GM21390 (cell line): ENCODE measurements around the gene TMC1.
A peak's percentile ranks its signal among the peaks of the same experiment; 100 is the strongest.
"Not testable (repeated sequence)": the region's sequence is repeated elsewhere in the genome, so short reads cannot be mapped to it uniquely, and the experiment has no call there.

Source experiments
- ATAC-seq: cut with Tn5 transposase; IDR thresholded peaks from one replicate; pipeline ENCODE4 v1.9.1; 2021; ENCODE audit not compliant: unreplicated experiment

TMC1 gene

DNA sequence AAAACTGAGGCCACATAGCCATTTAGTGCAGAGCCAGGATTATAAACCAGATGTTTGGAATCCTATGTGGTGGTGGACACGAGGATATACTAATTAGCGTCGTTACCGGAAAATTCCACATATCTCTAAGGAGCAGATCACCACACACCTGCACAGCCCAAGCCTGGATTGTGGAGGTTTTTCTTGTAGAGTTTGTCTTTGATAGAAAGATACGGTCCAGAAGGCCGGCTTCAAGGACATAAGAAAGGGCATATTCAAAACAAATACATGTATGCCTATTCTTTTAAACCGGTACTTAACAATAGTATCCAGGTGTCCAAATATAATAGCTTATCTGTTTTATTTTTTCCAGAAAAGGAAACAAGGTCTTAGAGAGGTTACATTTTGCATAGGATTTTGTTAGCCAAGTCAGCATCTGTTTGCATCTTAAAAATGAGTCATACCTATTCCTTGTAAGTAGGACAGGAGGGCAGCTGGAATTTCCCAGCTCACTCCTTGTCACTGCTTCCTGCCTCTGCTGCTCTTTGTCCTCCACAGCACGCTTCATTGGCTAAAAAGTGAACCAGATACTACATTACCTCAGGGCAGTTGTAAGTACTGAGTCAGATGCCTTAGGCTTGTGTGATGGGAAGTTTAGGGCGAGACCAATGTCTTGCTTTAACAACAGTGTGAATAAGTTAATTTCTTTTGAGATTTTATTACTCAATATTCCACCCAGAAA lies 3.6 kb downstream of the TMC1 start:
- ATAC-seq: peak; percentile 29

DNA sequence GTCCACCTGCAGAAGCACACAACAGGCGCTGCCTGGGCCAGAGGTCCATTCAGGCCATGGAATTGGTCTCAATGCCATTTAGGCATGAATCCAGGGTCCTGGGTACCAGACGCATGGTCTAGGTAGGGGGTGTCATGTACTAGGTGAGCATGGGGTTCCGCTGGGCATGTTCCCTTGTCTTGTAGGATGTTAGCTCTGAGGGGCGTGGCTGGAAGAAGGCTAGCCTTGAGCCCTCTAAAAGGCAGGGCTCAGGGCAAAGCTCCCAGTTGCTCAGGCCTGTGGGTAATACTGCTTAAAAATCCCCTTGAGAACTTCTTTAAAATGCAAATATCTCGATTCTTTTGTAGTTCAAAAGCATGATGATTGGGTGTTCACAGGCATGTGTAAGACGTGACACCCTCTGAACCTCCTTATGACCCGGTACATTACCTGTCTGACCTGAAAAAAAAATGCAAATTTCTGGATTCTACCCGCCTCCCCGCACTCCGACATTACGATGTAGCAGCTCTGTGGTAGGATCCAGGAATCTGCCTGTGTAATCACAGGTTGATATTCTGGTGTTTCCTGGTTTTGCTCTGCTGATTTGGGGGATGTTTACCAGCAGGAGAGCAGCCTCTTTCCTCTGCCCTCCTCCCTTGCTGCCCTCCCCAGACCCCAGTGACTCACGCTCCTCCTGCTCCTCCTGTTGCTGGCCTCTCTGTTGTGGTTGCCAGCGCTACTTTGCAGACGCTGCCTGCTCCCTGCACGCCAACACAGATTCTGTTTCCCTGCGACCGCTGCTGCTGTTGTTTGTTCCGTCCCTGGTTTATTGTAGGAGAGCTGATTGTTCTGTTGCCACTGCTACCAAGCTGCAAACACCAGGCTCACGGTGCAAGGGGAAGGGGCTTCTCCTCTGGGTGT lies 5.7 kb downstream of the TMC1 start:
- peak; percentile 84 for ATAC-seq

DNA sequence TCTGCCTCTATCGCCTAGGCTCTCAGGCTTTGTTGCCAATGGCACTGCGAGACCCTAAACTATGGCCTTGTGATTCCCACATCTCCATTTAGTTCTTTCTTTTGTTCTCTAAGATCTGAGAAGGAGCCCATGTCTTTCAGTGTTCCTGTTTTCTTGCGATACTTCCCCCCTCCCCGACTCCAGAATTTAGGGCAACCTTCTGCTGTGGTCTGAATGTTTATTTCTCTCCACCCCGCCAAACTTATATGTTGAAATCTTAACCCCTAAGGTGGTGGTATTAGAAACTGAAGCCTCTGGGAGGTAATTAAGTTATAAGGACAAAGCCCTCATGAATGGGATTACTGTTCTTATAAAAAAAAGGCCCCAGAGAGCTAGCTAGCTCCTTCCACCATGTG lies 6.4 kb downstream of the TMC1 start:
- no peak for ATAC-seq

DNA sequence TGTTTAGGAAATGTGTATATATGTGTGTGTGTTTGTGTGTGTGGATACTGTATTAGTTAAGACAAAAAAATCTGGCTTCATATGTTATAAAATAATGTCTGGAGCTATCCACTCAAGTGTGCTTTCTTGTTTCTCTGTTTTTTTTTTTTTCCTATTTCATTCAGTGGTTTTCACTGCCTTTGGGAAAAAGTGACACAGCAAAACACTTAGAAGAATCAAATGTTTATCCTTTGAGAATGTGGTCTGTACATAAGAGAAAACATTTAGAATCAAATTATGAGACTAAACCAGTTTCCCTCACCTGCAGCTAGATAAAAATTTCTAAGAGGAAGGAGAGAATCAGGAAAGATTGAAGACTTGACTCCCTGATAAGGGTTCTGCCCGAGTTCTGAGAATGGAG lies 8.1 kb downstream of the TMC1 start:
- no peak for ATAC-seq

DNA sequence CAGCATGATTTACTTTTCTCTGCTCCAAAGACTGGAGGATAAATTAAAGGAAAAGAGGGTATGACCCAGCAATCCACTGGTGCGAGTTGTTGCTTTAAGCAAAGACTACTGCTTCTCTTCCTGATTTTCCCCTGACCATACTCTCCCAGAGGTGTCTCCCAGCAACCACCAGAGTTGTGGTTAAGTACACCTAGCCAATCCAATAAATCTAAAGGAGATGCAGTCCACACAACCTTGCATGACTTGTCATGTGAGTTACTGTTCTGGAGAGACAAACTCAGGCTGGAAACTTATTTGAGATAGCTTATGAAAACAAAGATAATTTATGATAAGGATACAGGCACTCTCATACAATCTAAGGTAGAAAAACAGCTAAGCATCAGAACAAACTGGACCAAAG lies 11.9 kb downstream of the TMC1 start:
- no peak for ATAC-seq

DNA sequence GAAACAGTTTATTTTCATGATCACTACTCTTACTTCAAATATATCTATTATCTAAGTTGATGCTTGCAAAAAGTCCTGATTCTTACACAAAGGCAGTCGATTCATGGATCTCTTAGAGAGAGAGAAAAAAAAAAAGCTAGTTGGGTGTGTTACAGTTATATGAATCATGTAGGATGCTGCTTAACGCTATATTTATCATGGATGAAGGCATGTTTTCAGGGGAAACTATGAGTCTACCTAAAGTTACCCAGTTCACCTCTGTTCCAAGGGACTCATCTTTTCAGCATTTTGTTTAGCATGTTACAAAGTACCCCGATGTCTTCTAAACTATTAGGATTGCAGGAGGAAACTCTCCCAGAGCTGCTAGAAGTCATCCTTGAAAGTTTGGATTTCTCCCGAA lies 13.5 kb downstream of the TMC1 start:
- no peak for ATAC-seq

DNA sequence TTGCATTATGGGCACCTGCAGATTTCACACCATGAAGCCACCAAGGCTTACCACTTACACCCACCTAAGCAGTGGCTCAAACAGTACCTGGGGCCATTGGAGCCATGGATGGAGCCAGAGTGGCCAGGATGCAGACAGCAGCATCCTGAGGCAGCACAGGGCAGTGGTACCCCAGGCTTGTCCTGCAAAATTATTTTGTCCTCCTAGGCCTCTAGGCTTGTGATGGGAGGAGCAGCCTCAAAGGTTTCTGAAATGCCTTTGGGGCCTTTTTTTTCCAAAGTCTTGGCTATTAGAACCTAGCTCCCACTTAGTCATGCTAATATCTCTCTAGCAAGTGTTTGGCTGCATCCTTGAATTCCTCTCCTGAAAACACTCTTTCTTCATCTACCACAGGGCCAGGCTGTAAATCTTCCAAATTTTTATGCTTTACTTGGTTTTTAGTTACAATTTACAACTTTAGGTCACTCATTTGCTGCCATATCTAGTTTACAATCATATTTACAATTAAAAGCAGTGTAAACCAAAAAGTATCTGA lies 15.7 kb downstream of the TMC1 start:
- ATAC-seq: no peak

DNA sequence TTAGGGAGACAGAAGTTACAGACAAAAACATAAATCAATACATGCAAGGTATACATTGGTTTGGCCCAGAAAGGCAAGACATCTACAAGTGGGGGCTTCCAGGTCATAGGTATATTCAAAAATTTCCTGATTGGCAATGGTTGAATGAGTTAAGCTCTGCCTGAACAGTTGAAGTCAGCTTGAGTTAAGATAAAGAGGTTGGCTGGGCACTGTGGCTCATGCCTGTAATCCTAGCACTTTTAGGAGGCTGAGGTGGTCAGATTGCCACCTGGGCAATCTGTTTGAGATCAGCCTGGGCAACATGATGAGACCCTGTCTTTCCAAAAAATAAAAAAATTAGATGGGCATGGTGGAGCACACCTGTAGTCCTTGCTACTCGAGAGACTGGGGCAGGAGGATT lies 16.3 kb downstream of the TMC1 start:
- no peak for ATAC-seq

DNA sequence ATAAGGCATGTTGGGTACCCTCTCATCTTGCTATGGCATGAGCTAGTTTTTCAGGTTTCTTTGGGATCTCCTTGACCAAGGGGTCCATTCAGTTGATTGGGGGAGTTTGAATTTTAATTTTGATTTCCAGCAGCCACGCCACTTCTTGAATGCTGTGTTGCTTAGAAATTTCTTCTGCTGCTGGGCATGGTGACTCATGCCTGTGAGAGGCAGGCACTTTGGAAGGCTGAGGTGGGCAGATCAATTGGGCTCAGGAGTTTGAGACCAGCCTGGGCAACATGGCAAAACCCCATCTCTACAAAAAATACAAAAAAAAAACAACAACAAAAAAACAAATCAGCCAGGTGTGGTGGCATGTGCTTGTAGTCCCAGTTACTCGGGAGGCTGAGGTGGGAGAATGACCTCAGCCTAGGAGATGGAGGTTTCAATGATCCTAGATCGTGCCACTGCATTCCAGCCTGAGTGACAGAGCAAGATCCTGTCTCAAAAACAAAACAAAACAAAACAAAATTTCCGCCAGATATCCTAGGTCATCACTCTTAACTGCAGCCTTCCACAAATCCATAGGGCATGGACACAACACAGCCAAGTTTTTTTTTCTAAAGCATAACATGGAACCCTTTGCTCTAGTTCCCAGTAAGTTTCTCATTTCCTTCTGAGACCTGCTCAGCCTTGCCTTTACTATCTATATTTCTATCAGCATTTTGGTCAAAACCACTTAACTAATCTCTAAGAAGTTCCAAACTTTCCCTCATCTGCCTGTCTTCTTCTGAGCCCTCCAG lies 17.7 kb downstream of the TMC1 start:
- no peak for ATAC-seq

DNA sequence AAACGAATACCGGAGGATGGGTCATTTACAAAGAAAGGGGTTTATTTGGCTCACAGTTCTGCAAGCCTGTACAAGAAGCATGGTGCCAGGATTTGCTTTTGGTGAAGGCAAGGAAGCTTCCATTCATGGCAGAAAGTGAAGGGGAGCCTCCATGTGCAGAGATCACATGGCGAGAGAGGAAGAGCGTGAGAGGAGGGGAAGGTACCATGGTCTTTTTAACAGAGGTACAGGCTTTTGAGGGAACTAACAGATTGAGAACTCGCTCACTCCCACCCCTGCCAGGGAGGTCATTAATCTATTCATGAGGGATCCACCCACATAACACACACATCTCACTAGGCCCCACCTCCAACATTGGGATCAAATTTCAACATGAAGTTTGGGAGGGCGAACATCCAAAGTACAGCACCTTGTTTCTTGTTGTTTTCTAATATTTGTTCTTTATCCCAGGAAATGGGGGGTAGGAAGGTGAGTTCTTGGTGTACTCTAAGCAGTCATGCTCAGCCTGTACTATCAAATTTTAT lies 18.5 kb downstream of the TMC1 start:
- ATAC-seq: no peak

DNA sequence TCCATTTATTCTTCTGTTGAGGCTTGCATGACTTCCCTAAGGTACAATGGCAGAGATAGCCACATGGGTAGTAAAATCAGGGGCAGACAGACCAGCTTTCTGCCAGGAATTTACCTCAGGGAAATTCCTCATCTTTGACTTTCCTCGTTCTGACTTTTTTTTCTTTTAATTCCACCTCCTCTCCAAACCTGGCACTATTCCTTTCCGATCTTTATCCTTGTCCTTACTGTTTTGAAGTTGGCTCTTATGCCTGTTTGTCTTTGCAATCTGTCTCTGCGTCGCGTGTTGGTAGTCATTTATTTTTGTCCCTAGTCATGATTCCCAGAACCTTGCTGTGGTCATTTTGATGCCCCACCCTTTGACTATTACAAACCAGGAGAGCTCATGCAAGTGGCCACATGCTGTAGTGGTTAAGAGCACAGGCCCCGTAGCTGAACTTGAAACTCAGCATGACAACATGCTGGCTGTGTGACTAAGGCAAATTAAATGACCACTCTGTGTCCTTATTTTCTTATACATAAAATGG lies 19.0 kb downstream of the TMC1 start:
- no peak for ATAC-seq

DNA sequence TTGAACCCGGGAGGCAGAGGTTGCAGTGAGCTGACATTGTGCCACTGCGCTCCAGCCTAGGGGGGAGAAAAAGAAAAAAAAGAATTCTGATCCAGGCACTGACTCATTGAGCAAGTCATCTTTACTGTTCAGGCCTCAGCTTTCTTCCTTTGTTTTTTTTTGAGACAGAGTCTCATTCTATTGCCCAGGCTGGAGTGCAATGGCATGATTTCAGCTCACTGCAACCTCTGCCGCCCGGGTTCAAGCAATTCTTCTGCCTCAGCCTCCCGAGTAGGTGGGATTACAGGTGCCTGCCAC lies 21.1 kb downstream of the TMC1 start:
- not testable (repeated sequence) for ATAC-seq

DNA sequence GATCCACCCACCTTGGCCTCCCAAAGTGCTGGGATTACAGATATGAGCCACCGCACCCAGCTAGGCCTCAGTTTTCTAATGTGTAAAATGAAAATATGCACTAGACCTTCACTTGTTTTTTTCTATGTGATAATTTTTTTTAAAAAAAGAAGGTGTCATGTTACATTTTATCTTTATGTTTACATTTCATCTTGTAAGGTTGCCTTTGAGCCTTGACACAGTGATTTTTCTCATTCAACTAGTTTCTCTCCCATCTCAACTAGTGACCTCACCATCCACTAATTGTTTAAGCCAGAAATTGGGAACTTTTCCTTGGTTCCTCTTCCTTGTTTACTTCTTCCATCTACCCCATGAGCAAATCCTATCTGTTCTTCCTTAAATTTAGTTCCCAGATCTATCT lies 21.5 kb downstream of the TMC1 start:
- no peak for ATAC-seq

DNA sequence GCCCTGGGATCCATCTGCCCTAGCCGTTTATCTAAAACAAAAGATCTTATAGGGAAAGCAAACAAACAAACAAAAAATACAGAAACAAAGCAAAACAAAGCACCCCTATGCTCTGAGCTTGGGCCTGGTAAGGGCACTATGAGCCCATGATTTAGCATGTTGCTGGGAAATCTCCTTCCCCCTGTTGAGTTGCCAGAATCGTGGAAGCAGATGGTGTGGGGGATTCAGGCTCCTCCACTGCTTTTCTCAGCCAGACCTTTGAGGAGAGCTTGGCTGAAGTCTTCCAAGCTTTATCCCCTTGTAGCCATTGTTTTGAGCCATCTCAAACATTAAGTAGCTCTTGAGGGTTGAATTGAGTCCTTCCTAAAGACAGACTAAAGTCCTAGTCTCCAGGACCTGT lies 29.9 kb downstream of the TMC1 start:
- no peak for ATAC-seq

DNA sequence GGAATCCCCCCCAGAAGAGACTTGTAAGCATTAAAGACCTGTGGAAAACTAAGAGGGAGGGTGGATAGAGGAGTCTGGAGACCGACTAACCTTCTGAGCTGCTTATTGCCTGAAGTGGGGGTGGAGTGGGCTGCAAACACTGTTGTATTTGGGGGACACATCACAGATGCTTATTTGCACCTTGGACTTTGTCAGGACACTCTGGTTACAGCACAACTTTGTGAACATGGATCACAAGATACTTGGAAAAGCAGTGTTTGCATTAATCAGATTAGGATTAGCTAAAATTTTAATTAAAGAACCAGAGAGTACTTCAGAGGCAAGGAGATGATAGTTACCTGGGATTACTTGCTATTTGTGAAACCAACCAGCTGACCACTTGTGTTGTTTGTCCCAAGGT lies 30.9 kb downstream of the TMC1 start:
- no peak for ATAC-seq

DNA sequence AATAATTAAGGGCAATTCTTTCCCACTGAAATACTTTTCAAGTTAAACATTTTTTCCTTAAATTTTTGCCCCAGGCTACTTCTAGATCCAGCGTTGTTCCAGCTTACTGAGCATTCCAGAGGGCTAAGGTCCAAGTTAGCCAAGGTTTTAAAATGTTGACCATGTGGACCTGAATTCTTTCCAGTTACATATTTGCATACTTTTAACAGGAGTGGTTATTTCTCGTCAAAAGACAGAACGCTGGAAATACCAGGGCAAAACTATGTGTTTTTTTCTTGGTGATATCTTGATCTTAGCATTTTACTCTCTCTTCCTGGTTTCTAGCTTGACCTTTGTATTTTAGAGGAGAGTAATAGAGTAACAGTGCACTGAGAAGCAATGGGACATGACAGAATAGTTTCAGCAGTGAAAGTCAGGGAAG lies 32.8 kb downstream of the TMC1 start:
- no peak for ATAC-seq

DNA sequence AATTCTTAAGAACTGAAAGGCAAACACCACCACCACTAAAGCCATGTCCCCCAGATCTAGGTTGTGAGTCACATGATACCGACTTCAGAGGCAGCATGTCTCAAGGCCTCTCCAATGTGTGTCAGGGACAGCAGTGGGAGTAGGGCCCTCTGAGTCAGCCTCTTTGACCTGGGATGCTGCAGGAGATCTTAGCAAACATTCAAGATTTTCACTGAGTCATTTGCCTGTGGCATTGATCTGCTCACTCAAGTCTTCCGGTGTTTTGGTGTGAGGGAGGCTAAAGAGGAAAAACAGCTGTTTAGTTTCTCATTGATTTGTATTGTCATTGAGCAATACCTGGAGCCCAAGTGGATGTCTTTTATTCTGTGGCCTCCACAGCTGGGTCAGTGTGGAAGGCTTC lies 36.1 kb downstream of the TMC1 start:
- no peak for ATAC-seq

DNA sequence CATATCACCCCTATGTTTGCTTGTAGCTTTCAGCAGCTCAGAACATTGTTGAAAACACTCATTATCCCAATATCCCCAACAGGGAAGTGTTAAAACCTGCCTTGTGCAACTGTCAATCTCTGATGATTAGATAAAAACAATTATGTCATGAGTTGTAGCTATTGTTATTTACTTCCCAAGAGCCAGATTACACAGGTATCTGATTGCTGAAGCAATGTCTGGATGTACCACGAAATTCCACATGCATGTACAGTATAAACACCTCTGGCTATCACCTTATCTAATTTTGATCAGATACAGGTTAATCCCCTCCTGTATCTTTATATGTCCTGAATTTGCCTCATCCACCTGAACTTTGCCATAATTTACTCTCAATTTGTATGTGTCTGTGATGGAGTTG lies 38.7 kb downstream of the TMC1 start:
- no peak for ATAC-seq

DNA sequence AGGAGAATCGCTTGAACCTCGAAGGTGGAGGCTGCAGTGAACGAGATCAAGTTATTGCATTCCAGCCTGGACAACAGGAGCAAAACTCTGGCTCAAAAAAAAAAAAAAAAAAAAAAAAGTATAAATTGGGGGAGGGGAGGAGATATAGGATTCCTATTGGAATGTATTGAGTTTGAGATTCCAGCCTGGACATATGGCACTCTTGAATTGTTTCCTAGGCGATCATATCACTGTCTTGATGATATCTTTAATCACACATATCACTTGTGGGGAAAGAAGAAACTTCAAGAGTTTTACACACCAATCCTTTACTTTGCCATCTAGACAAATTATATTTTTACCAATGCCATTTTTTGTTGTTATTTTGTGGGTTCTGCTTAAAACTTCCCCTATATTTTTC lies 42.4 kb downstream of the TMC1 start:
- ATAC-seq: no peak

DNA sequence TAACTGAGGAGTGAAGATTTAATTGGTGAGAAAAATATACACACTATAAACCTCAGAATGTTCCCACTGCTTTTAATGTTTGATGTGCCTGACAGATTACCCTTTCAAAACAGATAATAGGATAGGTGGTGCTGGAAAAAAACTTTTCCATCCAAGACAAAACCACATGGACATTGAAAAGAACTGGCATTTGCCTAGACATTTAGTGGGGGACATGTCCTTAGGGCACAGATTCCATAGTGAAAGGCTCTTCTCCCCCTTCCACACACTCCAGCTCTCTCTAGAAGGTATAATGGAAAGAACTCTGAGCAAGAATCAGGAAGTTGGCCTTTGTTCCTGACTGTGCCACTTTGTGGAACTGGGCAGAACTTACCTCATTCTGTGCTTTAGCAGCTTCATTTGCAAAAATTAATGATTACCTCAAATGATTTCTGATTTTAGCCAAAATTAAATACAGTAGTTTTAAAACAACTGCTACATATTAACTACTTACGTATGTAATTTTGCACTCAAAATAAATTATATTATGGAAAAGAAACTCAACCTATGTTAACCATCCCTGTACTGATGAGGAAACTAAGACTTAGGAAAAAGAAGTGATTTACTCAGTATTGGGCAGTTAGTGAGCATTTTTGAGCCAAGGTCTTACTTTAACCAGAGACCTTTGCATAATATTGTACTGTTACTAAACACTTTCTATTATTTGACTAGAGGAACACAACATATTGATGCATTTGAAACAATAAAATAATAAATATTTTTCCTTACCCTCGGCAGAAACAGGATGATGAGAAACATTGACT lies 43.3 kb downstream of the TMC1 start:
- no peak for ATAC-seq
